H1 (cell line): ENCODE measurements around the gene TRIM29. TPM values are rescaled to one million over a fixed set of nuclear protein-coding genes. Genes with fewer than 3 reads are reported as not detected.

Experiments used
- ASH2L ChIP-seq: fragments of 200-600, 300-600 bp; sonication (generic); IDR thresholded peaks from one replicate; pipeline ENCODE4 v1.7.1; 2017; ENCODE audit warnings: low read length
- CREB1 ChIP-seq: IDR thresholded peaks from 2 replicates; pipeline ENCODE4 v1.6.1; 2012; ENCODE audit warnings: inconsistent platforms
- GTF2F1 ChIP-seq: IDR thresholded peaks from 2 replicates; pipeline ENCODE4 v1.6.1; 2012; ENCODE audit warnings: low read depth, low read length, improper control_type of control experiment, borderline replicate concordance
- SP4 ChIP-seq: IDR thresholded peaks from 2 replicates; pipeline ENCODE4 v1.6.1; 2012; ENCODE audit warnings: low read length, inconsistent platforms
- polyA plus RNA-seq, 7 experiments: library from polyadenylated mRNA; depleted of rRNA in 3 of 7; stranded (reverse) in 5 of 7; unstranded in 2 of 7; fragments of >200 nt in 5 of 7; fragments of 200-250 nt in 2 of 7; gene quantifications; 1 replicate in 5 of 7; 2 replicates in 1 of 7; 4 replicates in 1 of 7; pipeline versions ENCODE4 v1.2.1 to v1.2.3, GENCODE V29; 2011 to 2013; ENCODE audit warnings: missing spikeins in 2 of 7, mixed read lengths in 2 of 7
- total RNA-seq: library from RNA; stranded (reverse); fragmentation: NEBNext Ultra II Directional; extraction: Animal tissue kit (Norgen Biotek cat#: 25700); gene quantifications from 2 replicates; pipeline ENCODE4 v1.2.1, GENCODE V29; 2021
- TF ChIP-seq, protein P1 (sequence below): fragments of 300-600 bp; sonication (generic); IDR thresholded peaks from 2 replicates; pipeline ENCODE4 v1.7.1; 2012; ENCODE audit warnings: low read length, moderate library complexity, mild to moderate bottlenecking, inconsistent platforms; ENCODE audit not compliant: insufficient replicate concordance
- TF ChIP-seq, protein P2 (sequence below), 3 experiments: IDR thresholded peaks; 1 replicate in 2 of 3; 2 replicates in 1 of 3; pipeline versions ENCODE4 v1.5.1 to v1.6.1; 2011; ENCODE audit warnings: low read length in 3 of 3, mild to moderate bottlenecking in 3 of 3, inconsistent platforms in 2 of 3, low read depth in 1 of 3, moderate library complexity in 1 of 3; ENCODE audit not compliant: insufficient read depth in 1 of 3; ENCODE audit errors: control extremely low read depth in 1 of 3

The TRIM29 gene
- total and polyA plus RNA-seq, 2 of the 8 experiments (the other 6 are each of a cell fraction or from before 2014, with no cell fraction given) = 0.17 to 0.43 TPM

DNA sequence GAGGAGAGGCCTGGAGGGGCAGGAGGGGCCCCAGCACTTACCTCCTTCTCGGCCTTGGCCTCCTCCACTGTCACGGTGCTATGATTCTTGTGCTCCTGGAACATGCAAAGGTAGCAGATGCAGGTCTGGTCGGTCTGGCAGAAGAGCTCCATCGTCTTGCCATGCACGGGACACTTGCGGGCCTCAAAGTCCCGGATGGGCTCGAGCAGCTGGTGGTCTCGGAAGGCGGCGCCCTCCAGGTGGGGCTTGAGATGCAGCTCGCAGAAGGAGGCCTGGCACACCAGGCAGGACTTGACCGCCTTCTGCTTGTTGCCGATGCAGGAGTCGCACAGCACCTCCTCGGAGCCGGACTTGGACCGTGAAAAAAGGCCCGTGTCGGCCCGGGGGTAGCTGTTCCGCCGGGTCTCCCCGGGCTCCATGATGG is 714 bp downstream of the TRIM29 start (continued):
- TF ChIP-seq, protein P1, sequence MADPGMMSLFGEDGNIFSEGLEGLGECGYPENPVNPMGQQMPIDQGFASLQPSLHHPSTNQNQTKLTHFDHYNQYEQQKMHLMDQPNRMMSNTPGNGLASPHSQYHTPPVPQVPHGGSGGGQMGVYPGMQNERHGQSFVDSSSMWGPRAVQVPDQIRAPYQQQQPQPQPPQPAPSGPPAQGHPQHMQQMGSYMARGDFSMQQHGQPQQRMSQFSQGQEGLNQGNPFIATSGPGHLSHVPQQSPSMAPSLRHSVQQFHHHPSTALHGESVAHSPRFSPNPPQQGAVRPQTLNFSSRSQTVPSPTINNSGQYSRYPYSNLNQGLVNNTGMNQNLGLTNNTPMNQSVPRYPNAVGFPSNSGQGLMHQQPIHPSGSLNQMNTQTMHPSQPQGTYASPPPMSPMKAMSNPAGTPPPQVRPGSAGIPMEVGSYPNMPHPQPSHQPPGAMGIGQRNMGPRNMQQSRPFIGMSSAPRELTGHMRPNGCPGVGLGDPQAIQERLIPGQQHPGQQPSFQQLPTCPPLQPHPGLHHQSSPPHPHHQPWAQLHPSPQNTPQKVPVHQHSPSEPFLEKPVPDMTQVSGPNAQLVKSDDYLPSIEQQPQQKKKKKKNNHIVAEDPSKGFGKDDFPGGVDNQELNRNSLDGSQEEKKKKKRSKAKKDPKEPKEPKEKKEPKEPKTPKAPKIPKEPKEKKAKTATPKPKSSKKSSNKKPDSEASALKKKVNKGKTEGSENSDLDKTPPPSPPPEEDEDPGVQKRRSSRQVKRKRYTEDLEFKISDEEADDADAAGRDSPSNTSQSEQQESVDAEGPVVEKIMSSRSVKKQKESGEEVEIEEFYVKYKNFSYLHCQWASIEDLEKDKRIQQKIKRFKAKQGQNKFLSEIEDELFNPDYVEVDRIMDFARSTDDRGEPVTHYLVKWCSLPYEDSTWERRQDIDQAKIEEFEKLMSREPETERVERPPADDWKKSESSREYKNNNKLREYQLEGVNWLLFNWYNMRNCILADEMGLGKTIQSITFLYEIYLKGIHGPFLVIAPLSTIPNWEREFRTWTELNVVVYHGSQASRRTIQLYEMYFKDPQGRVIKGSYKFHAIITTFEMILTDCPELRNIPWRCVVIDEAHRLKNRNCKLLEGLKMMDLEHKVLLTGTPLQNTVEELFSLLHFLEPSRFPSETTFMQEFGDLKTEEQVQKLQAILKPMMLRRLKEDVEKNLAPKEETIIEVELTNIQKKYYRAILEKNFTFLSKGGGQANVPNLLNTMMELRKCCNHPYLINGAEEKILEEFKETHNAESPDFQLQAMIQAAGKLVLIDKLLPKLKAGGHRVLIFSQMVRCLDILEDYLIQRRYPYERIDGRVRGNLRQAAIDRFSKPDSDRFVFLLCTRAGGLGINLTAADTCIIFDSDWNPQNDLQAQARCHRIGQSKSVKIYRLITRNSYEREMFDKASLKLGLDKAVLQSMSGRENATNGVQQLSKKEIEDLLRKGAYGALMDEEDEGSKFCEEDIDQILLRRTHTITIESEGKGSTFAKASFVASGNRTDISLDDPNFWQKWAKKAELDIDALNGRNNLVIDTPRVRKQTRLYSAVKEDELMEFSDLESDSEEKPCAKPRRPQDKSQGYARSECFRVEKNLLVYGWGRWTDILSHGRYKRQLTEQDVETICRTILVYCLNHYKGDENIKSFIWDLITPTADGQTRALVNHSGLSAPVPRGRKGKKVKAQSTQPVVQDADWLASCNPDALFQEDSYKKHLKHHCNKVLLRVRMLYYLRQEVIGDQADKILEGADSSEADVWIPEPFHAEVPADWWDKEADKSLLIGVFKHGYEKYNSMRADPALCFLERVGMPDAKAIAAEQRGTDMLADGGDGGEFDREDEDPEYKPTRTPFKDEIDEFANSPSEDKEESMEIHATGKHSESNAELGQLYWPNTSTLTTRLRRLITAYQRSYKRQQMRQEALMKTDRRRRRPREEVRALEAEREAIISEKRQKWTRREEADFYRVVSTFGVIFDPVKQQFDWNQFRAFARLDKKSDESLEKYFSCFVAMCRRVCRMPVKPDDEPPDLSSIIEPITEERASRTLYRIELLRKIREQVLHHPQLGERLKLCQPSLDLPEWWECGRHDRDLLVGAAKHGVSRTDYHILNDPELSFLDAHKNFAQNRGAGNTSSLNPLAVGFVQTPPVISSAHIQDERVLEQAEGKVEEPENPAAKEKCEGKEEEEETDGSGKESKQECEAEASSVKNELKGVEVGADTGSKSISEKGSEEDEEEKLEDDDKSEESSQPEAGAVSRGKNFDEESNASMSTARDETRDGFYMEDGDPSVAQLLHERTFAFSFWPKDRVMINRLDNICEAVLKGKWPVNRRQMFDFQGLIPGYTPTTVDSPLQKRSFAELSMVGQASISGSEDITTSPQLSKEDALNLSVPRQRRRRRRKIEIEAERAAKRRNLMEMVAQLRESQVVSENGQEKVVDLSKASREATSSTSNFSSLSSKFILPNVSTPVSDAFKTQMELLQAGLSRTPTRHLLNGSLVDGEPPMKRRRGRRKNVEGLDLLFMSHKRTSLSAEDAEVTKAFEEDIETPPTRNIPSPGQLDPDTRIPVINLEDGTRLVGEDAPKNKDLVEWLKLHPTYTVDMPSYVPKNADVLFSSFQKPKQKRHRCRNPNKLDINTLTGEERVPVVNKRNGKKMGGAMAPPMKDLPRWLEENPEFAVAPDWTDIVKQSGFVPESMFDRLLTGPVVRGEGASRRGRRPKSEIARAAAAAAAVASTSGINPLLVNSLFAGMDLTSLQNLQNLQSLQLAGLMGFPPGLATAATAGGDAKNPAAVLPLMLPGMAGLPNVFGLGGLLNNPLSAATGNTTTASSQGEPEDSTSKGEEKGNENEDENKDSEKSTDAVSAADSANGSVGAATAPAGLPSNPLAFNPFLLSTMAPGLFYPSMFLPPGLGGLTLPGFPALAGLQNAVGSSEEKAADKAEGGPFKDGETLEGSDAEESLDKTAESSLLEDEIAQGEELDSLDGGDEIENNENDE = no peak
- TF ChIP-seq GTF2F1 (no peak), SP4 (no peak), ASH2L (no peak), CREB1 (no peak)
- TF ChIP-seq, protein P2, sequence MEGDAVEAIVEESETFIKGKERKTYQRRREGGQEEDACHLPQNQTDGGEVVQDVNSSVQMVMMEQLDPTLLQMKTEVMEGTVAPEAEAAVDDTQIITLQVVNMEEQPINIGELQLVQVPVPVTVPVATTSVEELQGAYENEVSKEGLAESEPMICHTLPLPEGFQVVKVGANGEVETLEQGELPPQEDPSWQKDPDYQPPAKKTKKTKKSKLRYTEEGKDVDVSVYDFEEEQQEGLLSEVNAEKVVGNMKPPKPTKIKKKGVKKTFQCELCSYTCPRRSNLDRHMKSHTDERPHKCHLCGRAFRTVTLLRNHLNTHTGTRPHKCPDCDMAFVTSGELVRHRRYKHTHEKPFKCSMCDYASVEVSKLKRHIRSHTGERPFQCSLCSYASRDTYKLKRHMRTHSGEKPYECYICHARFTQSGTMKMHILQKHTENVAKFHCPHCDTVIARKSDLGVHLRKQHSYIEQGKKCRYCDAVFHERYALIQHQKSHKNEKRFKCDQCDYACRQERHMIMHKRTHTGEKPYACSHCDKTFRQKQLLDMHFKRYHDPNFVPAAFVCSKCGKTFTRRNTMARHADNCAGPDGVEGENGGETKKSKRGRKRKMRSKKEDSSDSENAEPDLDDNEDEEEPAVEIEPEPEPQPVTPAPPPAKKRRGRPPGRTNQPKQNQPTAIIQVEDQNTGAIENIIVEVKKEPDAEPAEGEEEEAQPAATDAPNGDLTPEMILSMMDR (IDR thresholded peaks at IDR 0.05; ENCODE audit: control extremely low read depth in 1 of 3, insufficient read depth in 1 of 3, low read depth in 1 of 3, low read length in 3 of 3) = no peak
- TF ChIP-seq, all 59 proteins: peak for 0
